H1 (cell line): ENCODE measurements around the gene ACER3. TPM values are rescaled to one million over a fixed set of nuclear protein-coding genes. Genes with fewer than 3 reads are reported as not detected.

Source experiments
- CTCF ChIA-PET: fragments of 300-600 bp; sonication (Branson Sonifier 250); formaldehyde crosslinking; loops from one replicate; lab custom pipeline; 2021; ENCODE audit not compliant: partially characterized antibody; lab: Charles Lee
- POLR2A ChIA-PET: fragments of 300-600 bp; sonication (Branson Sonifier 250); formaldehyde crosslinking; loops from one replicate; lab custom pipeline; 2021; ENCODE audit warnings: inconsistent platforms; ENCODE audit not compliant: partially characterized antibody; lab: Charles Lee
- DNase-seq, 2 experiments: peaks; one replicate each; pipeline versions ENCODE4 v3.0.0 to v3.0.0-alpha.2; 2010 to 2022; ENCODE audit warnings: low spot score in 2 of 2, low read depth in 1 of 2, mixed read lengths in 1 of 2
- FAIRE-seq: peaks from 2 replicates; lab custom pipeline; 2011; peaks lifted over from hg19 to GRCh38; lab: Jason Lieb, UNC
- H2AFZ ChIP-seq: 2 replicates; pipeline ENCODE4 v1.8.1; 2012; ENCODE audit warnings: low read length, inconsistent platforms
- H2AK5ac ChIP-seq: 2 replicates; pipeline ENCODE4 v1.6.1; 2013; ENCODE audit warnings: low read depth, low read length
- H2BK120ac ChIP-seq: replicated peaks from 2 replicates; pipeline ENCODE3; 2013; ENCODE audit warnings: low read depth, low read length, inconsistent platforms
- H2BK12ac ChIP-seq: 2 replicates; pipeline ENCODE4 v1.6.1; 2013; ENCODE audit warnings: low read depth, low read length
- H2BK15ac ChIP-seq: 2 replicates; pipeline ENCODE4 v1.6.1; 2013; ENCODE audit warnings: low read length
- H2BK20ac ChIP-seq: 2 replicates; pipeline ENCODE4 v1.6.1; 2013; ENCODE audit warnings: low read length
- H2BK5ac ChIP-seq: 2 replicates; pipeline ENCODE4 v1.6.1; 2013; ENCODE audit warnings: low read depth, low read length
- H3K14ac ChIP-seq: 2 replicates; pipeline ENCODE4 v1.6.1; 2013; ENCODE audit warnings: inconsistent platforms; ENCODE audit not compliant: insufficient read length
- H3K18ac ChIP-seq: 2 replicates; pipeline ENCODE4 v1.6.1; 2013; ENCODE audit warnings: low read length; ENCODE audit errors: extremely low read depth
- H3K23ac ChIP-seq: 2 replicates; pipeline ENCODE4 v1.6.1; 2013; ENCODE audit warnings: inconsistent platforms; ENCODE audit not compliant: insufficient read length
- H3K23me2 ChIP-seq: 2 replicates; pipeline ENCODE4 v1.6.1; 2013; ENCODE audit warnings: low read depth, low read length
- H3K27ac ChIP-seq: 2 replicates; pipeline ENCODE4 v1.6.1; 2011; ENCODE audit warnings: low read depth, low read length, inconsistent platforms
- H3K27me3 ChIP-seq, 4 experiments: replicated peaks in 1 of 4; 1 replicate in 1 of 4; 2 replicates in 3 of 4; pipeline versions ENCODE4 v1.6.1 to v1.8.1; 2011 to 2013; ENCODE audit warnings: low read length in 3 of 4, mild to moderate bottlenecking in 3 of 4, inconsistent platforms in 2 of 4, mixed read lengths in 2 of 4, moderate library complexity in 1 of 4; ENCODE audit not compliant: control insufficient read depth in 3 of 4, insufficient read depth in 3 of 4; ENCODE audit errors: extremely low read depth in 1 of 4
- H3K36me3 ChIP-seq, 4 experiments: 2 replicates each; pipeline versions ENCODE4 v1.6.1 to v1.8.1; 2011 to 2013; ENCODE audit warnings: mild to moderate bottlenecking in 4 of 4, low read length in 3 of 4, moderate library complexity in 2 of 4, control low read depth in 1 of 4, inconsistent platforms in 1 of 4; ENCODE audit not compliant: insufficient read depth in 4 of 4, control insufficient read depth in 2 of 4
- H3K4ac ChIP-seq: replicated peaks from 2 replicates; pipeline ENCODE3; 2013; ENCODE audit warnings: low read length, low read depth, mixed read lengths, inconsistent platforms; ENCODE audit not compliant: insufficient read length
- H3K4me1 ChIP-seq, 4 experiments: replicated peaks in 1 of 4; 1 replicate in 1 of 4; 2 replicates in 3 of 4; pipeline versions ENCODE4 v1.6.1 to v1.8.1; 2011 to 2013; ENCODE audit warnings: low read length in 3 of 4, inconsistent platforms in 2 of 4, mixed read lengths in 1 of 4; ENCODE audit not compliant: insufficient read depth in 4 of 4, control insufficient read depth in 3 of 4
- H3K4me2 ChIP-seq, 2 experiments: 2 replicates each; pipeline versions ENCODE4 v1.6.1 to v1.8.1; 2011 to 2013; ENCODE audit warnings: low read depth in 2 of 2, low read length in 2 of 2, control low read depth in 1 of 2, inconsistent platforms in 1 of 2, mild to moderate bottlenecking in 1 of 2; ENCODE audit not compliant: insufficient read depth in 1 of 2
- H3K4me3 ChIP-seq, 4 experiments: fragments of 200-600, 300-600 bp in 1 of 4; sonication (generic), shearing (Covaris generic), sonication (Bioruptor Twin) in 1 of 4; 2 replicates each; pipeline versions ENCODE4 v1.5.1 to v1.8.1; 2011 to 2016; ENCODE audit warnings: low read length in 4 of 4, low read depth in 3 of 4, control low read depth in 2 of 4, inconsistent platforms in 2 of 4, mild to moderate bottlenecking in 2 of 4, mixed read lengths in 1 of 4, moderate library complexity in 1 of 4; ENCODE audit not compliant: insufficient read depth in 2 of 4; ENCODE audit errors: extremely low read depth in 1 of 4
- H3K56ac ChIP-seq: replicated peaks from 2 replicates; pipeline ENCODE3; 2013; ENCODE audit warnings: low read depth, mild to moderate bottlenecking, mixed read lengths, low read length, inconsistent platforms; ENCODE audit not compliant: insufficient read length
- H3K79me1 ChIP-seq: 2 replicates; pipeline ENCODE4 v1.6.1; 2013; ENCODE audit warnings: low read depth, low read length, control low read depth
- H3K79me2 ChIP-seq, 2 experiments: 2 replicates each; pipeline versions ENCODE4 v1.6.1 to v1.8.1; 2012 to 2013; ENCODE audit warnings: low read length in 2 of 2, mild to moderate bottlenecking in 2 of 2, inconsistent platforms in 1 of 2; ENCODE audit not compliant: insufficient read depth in 2 of 2, control insufficient read depth in 1 of 2
- H3K9ac ChIP-seq, 4 experiments: replicated peaks in 1 of 4; 1 replicate in 1 of 4; 2 replicates in 3 of 4; pipeline versions ENCODE4 v1.6.1 to v1.8.1; 2011 to 2013; ENCODE audit warnings: low read depth in 3 of 4, low read length in 3 of 4, control low read depth in 2 of 4, mild to moderate bottlenecking in 2 of 4, moderate library complexity in 2 of 4, inconsistent platforms in 1 of 4; ENCODE audit errors: extremely low read depth in 1 of 4
- H3K9me3 ChIP-seq, 2 experiments: 2 replicates each; pipeline versions ENCODE4 v1.6.1 to v1.8.1; 2012 to 2013; ENCODE audit warnings: mild to moderate bottlenecking in 2 of 2, moderate library complexity in 2 of 2, control low read depth in 1 of 2, inconsistent platforms in 1 of 2, low read depth in 1 of 2, low read length in 1 of 2, mixed read lengths in 1 of 2; ENCODE audit not compliant: insufficient read depth in 2 of 2
- H4K20me1 ChIP-seq, 2 experiments: replicated peaks in 1 of 2; 2 replicates each; pipeline versions ENCODE3 to v1.8.1; 2011 to 2013; ENCODE audit warnings: inconsistent platforms in 2 of 2, low read length in 2 of 2, mild to moderate bottlenecking in 1 of 2; ENCODE audit not compliant: insufficient read depth in 2 of 2, control insufficient read depth in 1 of 2
- H4K5ac ChIP-seq: 2 replicates; pipeline ENCODE4 v1.6.1; 2013; ENCODE audit warnings: low read length, low read depth, mixed read lengths, inconsistent platforms; ENCODE audit not compliant: insufficient read length
- H4K8ac ChIP-seq: 2 replicates; pipeline ENCODE4 v1.8.0; 2013; ENCODE audit warnings: mild to moderate bottlenecking, moderate library complexity, low read length, inconsistent platforms; ENCODE audit not compliant: insufficient read depth; ENCODE audit errors: extremely low read depth
- H4K91ac ChIP-seq: replicated peaks from 2 replicates; pipeline ENCODE3; 2013; ENCODE audit warnings: low read length, mixed read lengths, inconsistent platforms; ENCODE audit not compliant: insufficient read length
- ATF2 ChIP-seq: IDR thresholded peaks from 2 replicates; pipeline ENCODE4 v1.6.1; 2012; ENCODE audit warnings: low read length, inconsistent platforms
- CTBP2 ChIP-seq: IDR thresholded peaks from 2 replicates; pipeline ENCODE4 v1.7.0; 2011; ENCODE audit warnings: borderline replicate concordance, mild to moderate bottlenecking, moderate library complexity, mixed read lengths, low read length; ENCODE audit not compliant: insufficient read depth, insufficient read length
- E2F6 ChIP-seq: IDR thresholded peaks from 2 replicates; pipeline ENCODE4 v1.6.1; 2012; ENCODE audit warnings: inconsistent platforms
- HDAC6 ChIP-seq: IDR thresholded peaks from one replicate; pipeline ENCODE4 v1.7.1; 2012; ENCODE audit warnings: low read depth, mild to moderate bottlenecking, inconsistent platforms, low read length, moderate library complexity
- RAD21 ChIP-seq, 2 experiments: IDR thresholded peaks in 1 of 2; conservative IDR thresholded peaks in 1 of 2; 2 replicates each; pipeline ENCODE4 v1.6.1; 2011; ENCODE audit warnings: low read depth in 2 of 2, low read length in 2 of 2, improper control_type of control experiment in 1 of 2, inconsistent platforms in 1 of 2, mild to moderate bottlenecking in 1 of 2, moderate library complexity in 1 of 2
- SP2 ChIP-seq: IDR thresholded peaks from 2 replicates; pipeline ENCODE4 v1.6.1; 2012; ENCODE audit warnings: mild to moderate bottlenecking, low read length, inconsistent platforms
- TEAD4 ChIP-seq: IDR thresholded peaks from 2 replicates; pipeline ENCODE4 v1.6.1; 2012; ENCODE audit warnings: low read depth, low read length, inconsistent platforms, mixed read lengths
- YY1 ChIP-seq: IDR thresholded peaks from 2 replicates; pipeline ENCODE4 v1.6.1; 2011; ENCODE audit warnings: low read depth, mild to moderate bottlenecking, low read length
- WGBS, 2 experiments: shearing (Covaris generic) in 1 of 2; methylation state at CpG; one replicate each; pipeline versions ENCODE4 v1.1.6 to v1.1.7; 2013 to 2015; ENCODE audit warnings: low lambda C conversion rate in 2 of 2, mixed read lengths in 2 of 2, inconsistent platforms in 1 of 2, low coverage in 1 of 2, missing lambda C conversion rate in 1 of 2; ENCODE audit not compliant: insufficient replicate concordance in 2 of 2, insufficient coverage in 1 of 2, insufficient read length in 1 of 2; ENCODE audit errors: extremely low coverage in 1 of 2, missing lambda C conversion rate in 1 of 2; 5-methylcytosine and 5-hydroxymethylcytosine counted together
- polyA plus RNA-seq, 7 experiments: library from polyadenylated mRNA; depleted of rRNA in 3 of 7; stranded (reverse) in 5 of 7; unstranded in 2 of 7; fragments of >200 nt in 5 of 7; fragments of 200-250 nt in 2 of 7; gene quantifications; 1 replicate in 5 of 7; 2 replicates in 1 of 7; 4 replicates in 1 of 7; pipeline versions ENCODE4 v1.2.1 to v1.2.3, GENCODE V29; 2011 to 2013; ENCODE audit warnings: missing spikeins in 2 of 7, mixed read lengths in 2 of 7
- total RNA-seq: library from RNA; stranded (reverse); fragmentation: NEBNext Ultra II Directional; extraction: Animal tissue kit (Norgen Biotek cat#: 25700); gene quantifications from 2 replicates; pipeline ENCODE4 v1.2.1, GENCODE V29; 2021
- TF ChIP-seq, protein P1 (sequence below): IDR thresholded peaks from 2 replicates; pipeline ENCODE4 v1.6.1; 2012; ENCODE audit warnings: inconsistent platforms

Gene ACER3
- total and polyA plus RNA-seq, 2 of the 8 experiments (the other 6 are each of a cell fraction or from before 2014, with no cell fraction given): 5.7 to 16.2 TPM

DNA sequence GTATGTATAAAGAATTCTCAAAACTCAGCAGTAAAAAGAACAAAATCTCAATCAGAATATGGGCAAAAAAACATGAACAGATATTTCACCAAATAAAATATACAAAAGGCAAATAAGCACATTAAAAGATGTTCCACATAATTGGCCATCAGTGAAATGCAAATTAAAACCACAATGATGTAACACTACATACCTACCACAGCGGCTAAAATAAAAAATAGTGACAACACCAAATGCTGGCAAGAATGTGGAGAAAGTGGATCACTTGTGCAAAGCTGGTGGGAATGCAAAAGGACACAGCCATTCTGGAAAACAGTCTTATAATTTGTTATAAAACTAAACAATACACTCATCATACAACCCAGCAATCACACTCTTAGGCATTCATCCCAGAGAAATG, 38.3 kb upstream of the ACER3 start:
- FAIRE-seq: no peak
- WGBS, 2 experiments: 86% methylated on average over 1 of the region's 1 CpG; no CpG with 5 or more reads in 1 of the 2 experiments

More for the DNA sequence above, 38.3 kb upstream of the ACER3 start:
- ChIA-PET POLR2A (no interaction called here), CTCF (interaction anchor here (1.0 kb wide), 1 partner anchor 15 kb away, joined by 3 read pairs; no protein-coding TSS in a partner anchor)
- H2BK15ac ChIP-seq: no peak overlapping the region
- H3K36me3 ChIP-seq: no peaks in the 10 kb centered on the region
- no peak overlapping the region for H2BK20ac ChIP-seq
- no peak overlapping the region for H2BK12ac ChIP-seq
- TF ChIP-seq, protein P1, sequence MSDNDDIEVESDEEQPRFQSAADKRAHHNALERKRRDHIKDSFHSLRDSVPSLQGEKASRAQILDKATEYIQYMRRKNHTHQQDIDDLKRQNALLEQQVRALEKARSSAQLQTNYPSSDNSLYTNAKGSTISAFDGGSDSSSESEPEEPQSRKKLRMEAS: no peak
- TF ChIP-seq YY1 (no peak), E2F6 (no peak), RAD21 (IDR thresholded peaks at IDR 0.05 in 1 of 2, conservative IDR thresholded peaks at IDR 0.05 in 1 of 2; ENCODE audit: low read depth in 2 of 2, low read length in 2 of 2) (no peak), TEAD4 (no peak), SP2 (no peak), ATF2 (no peak), CTBP2 (no peak), HDAC6 (no peak)
- H2AK5ac ChIP-seq: no peak overlapping the region
- no peak overlapping the region for H2AFZ ChIP-seq
- no peak overlapping the region for H4K91ac ChIP-seq
- no peak overlapping the region for H4K5ac ChIP-seq
- no peak overlapping the region for H3K4me2 ChIP-seq
- no peaks in the 10 kb centered on the region for H4K20me1 ChIP-seq
- no peak overlapping the region for H2BK120ac ChIP-seq
- no peaks in the 10 kb centered on the region for H3K23me2 ChIP-seq
- no peak overlapping the region for H3K4me3 ChIP-seq
- no peak overlapping the region for H3K18ac ChIP-seq
- H3K4ac ChIP-seq: no peak overlapping the region
- no peak overlapping the region for H4K8ac ChIP-seq
- no peak overlapping the region for H2BK5ac ChIP-seq
- H3K23ac ChIP-seq: no peak overlapping the region
- H3K79me1 ChIP-seq: no peaks in the 10 kb centered on the region
- no peaks in the 10 kb centered on the region for H3K27me3 ChIP-seq
- H3K9me3 ChIP-seq: peaks cover 4 to 11% of the 10 kb centered on the region in 2 experiments; a peak in 2 of 4 replicates
- H3K56ac ChIP-seq: no peak overlapping the region
- H3K14ac ChIP-seq: no peak overlapping the region
- H3K79me2 ChIP-seq: no peaks in the 10 kb centered on the region
- no peak overlapping the region for H3K27ac ChIP-seq
- H3K4me1 ChIP-seq: peaks cover 0 to 5% (median 1%) of the 10 kb centered on the region in 4 experiments; a peak in 3 of 7 replicates
- H3K9ac ChIP-seq: no peak overlapping the region
- no peak for DNase-seq
